HG02884 (cell line): ENCODE results near the gene VASH1.

ENCODE experiments used
- ATAC-seq: cut with Tn5 transposase; IDR thresholded peaks from one replicate; pipeline ENCODE4 v1.9.1; 2021; ENCODE audit warnings: mild to moderate bottlenecking, moderate library complexity; ENCODE audit not compliant: unreplicated experiment

Gene VASH1

DNA sequence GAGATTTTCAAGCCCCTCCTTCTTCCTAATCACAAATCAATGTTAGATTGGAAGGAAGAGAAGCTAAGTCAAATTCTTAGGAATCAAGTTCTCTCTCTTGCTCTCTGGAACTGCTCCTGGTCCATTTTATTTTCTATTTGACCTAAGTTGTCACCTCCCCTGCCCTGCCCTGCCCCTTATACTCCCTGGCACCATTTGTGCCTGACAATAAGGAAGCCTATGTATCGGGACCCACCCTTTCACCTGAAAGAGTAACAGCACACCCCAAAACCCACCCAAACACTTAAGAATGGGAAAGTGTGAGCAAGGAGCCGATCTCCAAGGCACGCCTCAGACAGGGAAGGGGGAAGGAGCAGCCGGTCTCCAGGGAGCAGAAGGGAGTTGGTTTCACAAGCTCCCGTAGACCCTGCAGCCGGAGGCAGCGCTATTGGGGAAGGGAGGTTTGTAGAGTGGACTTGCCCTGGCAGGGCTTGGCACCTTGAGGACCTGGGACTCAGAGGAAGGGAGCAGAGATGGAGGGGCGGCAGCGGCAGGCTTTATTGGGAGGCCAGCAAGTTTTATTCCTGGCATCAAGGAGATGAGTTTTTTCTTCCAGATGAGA, 66.5 kb downstream of the VASH1 start:
- ATAC-seq, result no peak

DNA sequence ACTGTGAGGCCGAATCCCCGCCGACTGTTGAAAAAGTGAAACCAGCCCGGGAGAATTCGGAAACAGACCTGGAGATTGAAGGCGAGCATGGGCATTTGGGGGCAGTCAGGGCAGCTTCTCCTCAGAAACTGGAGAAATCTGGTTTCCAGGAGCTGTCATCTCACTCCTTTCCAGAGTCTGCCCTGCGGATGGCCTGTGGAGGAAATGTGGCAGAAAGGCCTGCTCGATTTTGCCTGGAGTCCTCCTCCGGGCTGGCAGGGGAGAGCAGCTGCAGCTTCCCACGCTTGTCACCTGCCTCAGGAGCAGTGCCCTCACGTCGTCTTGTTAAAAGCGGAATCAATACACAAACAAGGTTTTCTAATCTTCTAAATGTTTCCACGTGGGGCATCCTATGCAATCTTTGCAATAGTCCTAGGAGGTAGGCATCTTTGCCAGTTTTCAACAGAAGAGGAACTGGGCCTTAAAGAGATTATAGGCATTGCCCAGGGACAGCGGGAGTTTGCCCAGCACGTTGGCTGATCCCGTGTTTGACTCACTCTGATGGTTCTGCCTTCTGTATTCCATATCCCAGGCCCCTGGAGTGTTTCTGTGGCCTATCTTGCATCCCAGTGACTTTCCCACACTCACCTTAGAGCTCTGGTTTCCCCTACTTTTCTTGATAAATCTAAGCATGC, 67.2 kb downstream of the VASH1 start:
- ATAC-seq, result no peak

DNA sequence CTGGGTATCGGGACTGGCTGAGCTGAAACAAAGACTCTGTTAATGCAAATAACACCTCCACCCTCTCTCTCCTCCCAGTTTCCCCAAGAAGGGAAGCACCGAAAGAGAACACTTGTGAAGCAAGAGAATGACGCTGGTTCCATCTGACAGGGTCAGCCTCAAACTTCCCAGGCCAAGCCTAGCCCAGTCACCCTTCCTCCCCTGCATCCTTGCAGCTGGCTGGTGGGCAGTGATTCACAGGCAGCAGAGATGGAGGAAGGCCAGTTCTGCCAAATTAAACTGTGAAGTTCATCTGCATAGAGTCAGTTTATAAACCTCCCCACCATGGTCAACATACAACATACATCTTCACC, 67.7 kb downstream of the VASH1 start:
- no peak for ATAC-seq

DNA sequence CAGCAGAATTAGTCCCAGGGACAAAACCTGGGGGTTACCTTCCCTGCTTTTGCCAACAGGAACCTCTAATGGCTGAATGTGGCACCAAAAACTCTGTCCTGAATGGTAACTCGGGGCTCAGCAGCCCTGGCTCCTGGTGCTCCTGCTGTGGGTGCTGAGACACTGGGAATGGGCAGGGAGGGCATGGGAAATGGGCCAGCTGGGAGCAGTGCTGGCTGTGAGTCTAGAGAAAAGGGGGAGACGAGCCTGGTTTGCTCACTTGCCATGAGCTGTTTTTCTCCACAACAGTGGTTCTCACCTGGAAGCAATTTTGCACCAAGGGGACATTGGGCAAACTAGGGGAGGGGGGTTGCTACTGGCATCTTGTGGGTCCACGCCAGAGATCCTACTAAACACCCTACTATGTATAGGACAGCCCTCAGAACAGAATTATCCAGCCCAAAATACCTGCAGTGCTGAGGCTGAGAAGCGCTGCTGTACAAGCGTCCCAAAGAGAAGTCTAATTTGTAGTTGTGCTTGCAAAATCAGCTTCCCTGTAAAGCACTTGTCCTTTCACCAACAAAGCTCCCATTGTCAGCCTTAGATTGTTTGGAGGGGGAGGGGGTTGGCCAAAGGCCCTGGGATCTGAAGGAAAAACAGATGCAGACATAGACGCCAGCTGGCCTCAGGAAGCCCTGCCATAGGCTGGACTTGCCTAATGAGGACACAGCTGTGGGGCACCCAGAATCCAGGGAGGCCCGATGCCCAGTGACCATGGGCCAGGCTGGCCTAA, 68.6 kb downstream of the VASH1 start:
- ATAC-seq, result no peak

DNA sequence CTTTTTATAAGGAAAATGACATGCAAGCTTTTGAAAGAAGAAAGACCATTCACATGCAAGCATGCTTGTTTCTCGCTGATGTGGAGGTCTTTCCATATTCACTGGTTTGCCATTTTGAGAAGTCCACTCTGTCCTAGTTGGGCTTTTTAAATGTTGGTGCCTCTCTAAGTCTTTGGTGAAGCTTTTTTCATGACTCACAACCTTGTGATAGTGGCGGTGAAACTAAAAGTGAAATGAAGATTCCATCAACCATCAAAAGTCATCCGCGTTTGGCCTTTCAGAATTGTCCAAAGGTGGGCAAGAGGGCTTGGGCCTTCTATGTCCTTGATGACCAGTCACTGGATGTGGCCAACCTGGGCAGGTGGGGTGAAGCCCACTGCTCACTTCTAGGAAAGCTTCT, 69.3 kb downstream of the VASH1 start:
- ATAC-seq, result no peak

DNA sequence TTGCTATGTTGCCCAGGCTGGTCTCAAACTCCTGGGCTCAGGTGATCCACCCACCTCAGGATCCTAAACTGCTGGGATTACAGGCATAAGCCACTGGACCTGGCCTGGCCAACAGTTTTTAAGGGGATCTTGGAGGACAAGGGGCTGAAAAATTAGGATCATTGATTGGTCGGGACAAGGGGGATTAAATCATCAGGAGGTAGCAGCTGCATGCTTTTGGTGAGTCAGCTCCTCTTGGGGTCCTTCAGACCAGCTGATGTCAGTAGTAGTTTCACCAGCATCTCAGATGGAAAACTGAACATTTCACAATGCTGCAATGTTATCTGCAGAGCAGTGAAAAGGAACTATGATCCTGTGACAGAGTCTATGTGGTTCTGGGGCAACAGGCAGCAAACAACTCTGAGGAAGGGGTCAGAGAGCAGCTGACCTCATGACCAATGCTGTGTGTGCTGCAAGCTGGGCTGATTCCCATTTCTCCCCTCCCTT, 71.3 kb downstream of the VASH1 start:
- no peak for ATAC-seq
